NCI-H460 (cell line): ENCODE data around the gene GFRA1. TPM values are rescaled to one million over a fixed set of nuclear protein-coding genes. Genes with fewer than 3 reads are reported as not detected.

Experiments used
- DNase-seq: peaks from one replicate; pipeline ENCODE4 v3.0.0-alpha.2; 2016; ENCODE audit warnings: low read depth; ENCODE audit errors: extremely low read depth
- total RNA-seq: library from RNA; depleted of rRNA; stranded (reverse); fragments of >200 nt; shearing (Covaris generic); gene quantifications from 2 replicates; pipeline ENCODE4 v1.2.3, GENCODE V29; 2014

Gene GFRA1
- total RNA-seq, 1 experiment from 2014 or later: 0.69 TPM

- no peak for DNase-seq
Measured at GRCh38 chr10:116271593-116272439, 1.2 kb downstream of the GFRA1 start.

GRCh38 chr10:116270771-116271592 is 2.0 kb downstream of the GFRA1 start:
- no peak for DNase-seq

GRCh38 chr10:116270126-116270770 is 2.8 kb downstream of the GFRA1 start:
- DNase-seq: no peak

GRCh38 chr10:116269619-116270018 is 3.4 kb downstream of the GFRA1 start:
- DNase-seq: no peak

- no peak for DNase-seq
Measured at GRCh38 chr10:116268976-116269375, 4.0 kb downstream of the GFRA1 start.

- DNase-seq: no peak
Measured at GRCh38 chr10:116265686-116266085, 7.3 kb downstream of the GFRA1 start.

- DNase-seq: no peak
Measured at GRCh38 chr10:116263870-116264655, 8.9 kb downstream of the GFRA1 start.

GRCh38 chr10:116262678-116263077 is 10.3 kb downstream of the GFRA1 start:
- no peak for DNase-seq

- no peak for DNase-seq
Measured at GRCh38 chr10:116260599-116260998, 12.4 kb downstream of the GFRA1 start.

GRCh38 chr10:116259638-116260037 is 13.4 kb downstream of the GFRA1 start:
- DNase-seq: no peak

- DNase-seq: no peak
Measured at GRCh38 chr10:116257785-116258184, 15.2 kb downstream of the GFRA1 start.

- DNase-seq: no peak
Measured at GRCh38 chr10:116256752-116257259, 16.2 kb downstream of the GFRA1 start.

GRCh38 chr10:116255886-116256751 is 16.9 kb downstream of the GFRA1 start:
- DNase-seq: no peak

- no peak for DNase-seq
Measured at GRCh38 chr10:116254422-116255155, 18.4 kb downstream of the GFRA1 start.

- DNase-seq: no peak
Measured at GRCh38 chr10:116253716-116254115, 19.3 kb downstream of the GFRA1 start.

- DNase-seq: no peak
Measured at GRCh38 chr10:116251602-116252395, 21.2 kb downstream of the GFRA1 start.

- no peak for DNase-seq
Measured at GRCh38 chr10:116247691-116248090, 25.3 kb downstream of the GFRA1 start.

- DNase-seq: no peak
Measured at GRCh38 chr10:116246263-116246662, 26.7 kb downstream of the GFRA1 start.
